Activated CD4-positive, alpha-beta T cell treated with anti-CD3 and anti-CD28 coated beads, Interleukin-2, amount 10 ng/mL, durations not matched to agents 24 days and 14 days (primary cell): ENCODE measurements around the gene CR1. TPM values are rescaled to one million over a fixed set of nuclear protein-coding genes. Genes with fewer than 3 reads are reported as not detected.
"Not testable (repeated sequence)": the region's sequence is repeated elsewhere in the genome, so short reads cannot be mapped to it uniquely, and the experiment has no call there.

Experiments used
- DNase-seq: peaks from one replicate; pipeline ENCODE4 v3.0.0; 2022
- H3K27ac Mint-ChIP-seq: one replicate; pipeline ENCODE4 v1.8.0; 2022; ENCODE audit warnings: mild to moderate bottlenecking, mixed read lengths
- H3K27me3 Mint-ChIP-seq: one replicate; pipeline ENCODE4 v1.8.0; 2022; ENCODE audit warnings: mixed read lengths
- H3K36me3 Mint-ChIP-seq: one replicate; pipeline ENCODE4 v1.8.0; 2022; ENCODE audit warnings: low read depth, mild to moderate bottlenecking, mixed read lengths
- H3K4me1 Mint-ChIP-seq: one replicate; pipeline ENCODE4 v1.8.0; 2021; ENCODE audit warnings: mixed read lengths
- H3K4me3 Mint-ChIP-seq: one replicate; pipeline ENCODE4 v1.8.0; 2022; ENCODE audit warnings: mild to moderate bottlenecking, moderate library complexity, mixed read lengths
- H3K9me3 Mint-ChIP-seq: one replicate; pipeline ENCODE4 v1.8.0; 2021; ENCODE audit warnings: mixed read lengths
- intact Hi-C: fragments of 100-400 bp; cut with micrococcal nuclease; formaldehyde crosslinking; loops from one replicate; pipeline ENCODE4 v1.15.1; 2023
- total RNA-seq: library from RNA; stranded (reverse); gene quantifications from 2 replicates; pipeline ENCODE4 v1.2.3, GENCODE V29; 2022

Gene CR1
- total RNA-seq, 1 donor from 2014 or later: not detected

DNA sequence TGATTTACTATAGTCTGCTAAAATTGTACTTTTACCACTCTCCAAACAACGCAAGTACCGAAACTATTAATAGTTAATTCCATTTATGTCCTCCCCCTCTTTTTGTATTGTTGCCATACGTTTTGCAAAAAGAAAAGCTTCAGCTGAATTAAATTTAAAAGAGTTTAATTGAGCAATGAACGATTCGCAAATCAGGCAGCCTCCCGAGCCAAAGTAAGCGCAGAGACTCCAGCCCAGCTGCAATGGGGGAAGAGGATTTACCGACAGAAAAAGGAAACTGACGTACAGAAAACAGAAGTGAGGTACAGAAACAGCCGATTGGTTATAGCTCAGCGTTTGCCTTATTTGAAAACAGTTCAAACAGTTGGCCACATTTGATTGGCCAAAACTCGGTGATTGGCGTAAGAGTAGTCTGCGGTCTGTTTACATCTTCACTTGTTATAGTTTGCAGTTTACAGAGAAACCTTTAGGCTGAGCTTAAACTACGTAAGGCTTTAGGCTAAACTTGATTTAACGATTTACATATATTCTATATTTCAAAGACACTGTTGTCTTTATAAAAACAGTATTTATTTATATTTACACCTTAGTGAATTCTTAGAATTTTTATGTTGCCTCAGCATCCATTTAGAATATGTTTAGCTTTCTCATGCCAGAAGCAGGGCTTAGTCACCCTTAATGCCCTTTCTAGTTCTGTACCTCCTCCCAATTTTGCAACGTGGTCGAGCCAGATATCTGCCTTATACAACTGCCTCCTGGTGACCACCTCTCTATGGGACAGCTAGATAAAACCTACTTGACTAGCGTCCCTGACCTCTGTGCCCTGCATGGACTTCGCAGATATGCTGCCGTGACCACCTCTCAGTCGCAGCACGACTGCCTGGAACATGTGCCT, 23.8 kb downstream of the CR1 start:
- peak; percentile 51 for DNase-seq
- H3K4me3 Mint-ChIP-seq: no peak overlapping the region
- H3K27ac Mint-ChIP-seq: no peak overlapping the region
- H3K36me3 Mint-ChIP-seq: no peaks in the 10 kb centered on the region
- no peaks in the 10 kb centered on the region for H3K9me3 Mint-ChIP-seq
- H3K4me1 Mint-ChIP-seq: no peaks in the 10 kb centered on the region
- intact Hi-C loops: no loop called here
- peaks cover 19% of the 10 kb centered on the region for H3K27me3 Mint-ChIP-seq

DNA sequence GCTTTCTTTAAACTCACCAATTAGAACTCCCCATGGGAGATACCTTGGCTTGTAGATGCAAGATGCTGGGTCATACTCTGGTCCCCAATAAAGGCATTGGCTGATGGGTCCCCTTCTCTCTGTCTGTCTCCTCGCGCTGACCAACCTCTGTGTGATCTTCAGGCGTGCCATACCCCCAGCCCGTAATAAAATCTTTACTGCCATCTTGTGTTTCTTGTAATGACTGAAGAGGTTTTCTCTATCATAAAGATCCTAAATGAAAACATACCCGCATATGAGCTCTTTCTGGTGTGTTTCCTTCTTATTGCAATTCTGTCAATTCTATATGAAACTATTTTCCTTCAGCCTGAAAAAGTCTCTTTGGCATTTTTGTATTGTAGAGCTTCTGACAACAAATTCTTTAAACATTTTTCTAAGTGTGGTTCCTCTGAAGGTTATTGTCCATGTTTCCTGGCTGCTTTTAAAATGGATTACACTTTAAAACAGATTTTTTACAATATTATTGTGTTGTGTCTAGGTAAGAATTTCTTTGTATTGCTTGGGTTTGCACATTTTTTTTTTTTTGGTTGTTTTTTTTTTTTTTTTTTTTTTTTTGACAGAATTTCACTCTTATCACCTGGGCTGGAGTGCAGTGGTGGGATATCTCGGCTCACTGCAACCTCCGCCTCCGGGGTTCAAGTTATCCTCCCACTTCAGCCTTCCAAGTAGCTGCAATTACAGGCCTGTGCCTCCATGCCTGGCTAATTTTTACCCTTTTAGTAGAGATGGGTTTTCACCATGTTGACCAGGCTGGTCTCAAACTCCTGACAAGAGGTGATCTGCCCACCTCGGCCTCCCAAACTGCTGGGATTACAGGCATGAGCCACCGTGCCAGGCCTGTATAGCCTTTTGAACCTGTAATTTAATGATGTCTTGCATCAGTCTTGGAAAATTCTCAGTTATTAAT, 24.7 kb downstream of the CR1 start:
- H3K27me3 Mint-ChIP-seq: peaks cover 23% of the 10 kb centered on the region
- intact Hi-C loops, H3K4me1 Mint-ChIP-seq, H3K4me3 Mint-ChIP-seq, H3K27ac Mint-ChIP-seq, H3K36me3 Mint-ChIP-seq, DNase-seq, H3K9me3 Mint-ChIP-seq: not testable (repeated sequence)

DNA sequence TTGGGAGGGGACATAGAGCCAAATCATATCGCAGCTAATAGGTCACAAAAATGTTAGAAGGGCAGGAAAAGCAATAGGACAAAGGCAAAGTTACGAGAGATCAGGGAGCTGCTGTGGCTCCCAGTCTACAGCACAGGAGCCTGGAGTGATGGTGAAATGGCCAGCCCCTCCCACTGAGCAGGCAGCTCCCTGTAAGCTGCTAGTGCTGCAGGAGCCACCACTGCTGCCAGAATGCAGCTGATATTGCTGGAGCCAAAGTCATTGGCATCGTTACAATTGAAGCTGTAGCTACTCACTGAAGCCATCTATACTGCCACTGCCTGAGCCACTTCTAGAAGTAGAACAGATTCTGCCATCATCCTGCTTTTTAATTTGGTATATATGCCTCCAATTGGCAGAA, 29.3 kb downstream of the CR1 start:
- peaks cover 11% of the 10 kb centered on the region for H3K27me3 Mint-ChIP-seq
- intact Hi-C loops, H3K36me3 Mint-ChIP-seq, H3K4me3 Mint-ChIP-seq, H3K27ac Mint-ChIP-seq, H3K4me1 Mint-ChIP-seq, H3K9me3 Mint-ChIP-seq: not testable (repeated sequence)
- DNase-seq: peak; percentile 20

DNA sequence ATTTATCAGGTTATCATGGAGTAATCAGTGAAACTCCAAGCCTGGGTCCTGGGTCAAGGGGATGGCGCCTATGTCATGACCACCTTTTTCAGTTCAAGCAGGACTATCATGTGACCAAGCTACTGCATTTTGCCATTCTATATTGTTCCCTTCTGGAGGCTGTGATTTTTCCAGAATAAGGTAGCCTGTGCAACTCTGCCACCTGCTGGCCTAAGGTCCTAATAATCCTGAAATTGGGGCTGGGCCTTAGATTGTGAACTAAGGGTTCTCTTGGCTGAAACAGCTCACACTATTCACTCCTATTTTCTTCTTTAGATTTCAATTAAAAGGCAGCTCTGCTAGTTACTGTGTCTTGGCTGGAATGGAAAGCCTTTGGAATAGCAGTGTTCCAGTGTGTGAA, 32.4 kb downstream of the CR1 start:
- intact Hi-C loops, H3K4me1 Mint-ChIP-seq, H3K4me3 Mint-ChIP-seq, H3K36me3 Mint-ChIP-seq, DNase-seq, H3K27ac Mint-ChIP-seq, H3K9me3 Mint-ChIP-seq, H3K27me3 Mint-ChIP-seq: not testable (repeated sequence)

DNA sequence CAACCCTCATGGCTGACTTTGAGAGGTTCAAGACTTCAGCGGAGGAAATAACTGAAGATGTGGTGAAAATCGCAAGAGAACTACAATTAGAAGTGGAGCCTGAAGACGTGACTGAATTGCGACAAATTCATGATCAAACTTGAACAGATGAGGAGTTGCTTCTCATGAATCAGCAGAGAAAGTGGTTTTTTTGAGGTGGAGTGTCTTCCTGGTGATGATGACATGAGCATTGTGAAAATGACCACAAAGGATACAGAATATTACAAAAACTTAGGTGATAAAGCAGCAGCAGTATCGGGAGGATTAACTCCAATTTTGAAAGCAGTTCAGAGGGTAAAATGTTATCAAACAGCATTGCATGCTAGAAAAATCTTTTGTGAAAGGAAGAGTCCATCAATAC, 40.3 kb downstream of the CR1 start:
- not testable (repeated sequence) for H3K36me3 Mint-ChIP-seq, H3K9me3 Mint-ChIP-seq, DNase-seq

DNA sequence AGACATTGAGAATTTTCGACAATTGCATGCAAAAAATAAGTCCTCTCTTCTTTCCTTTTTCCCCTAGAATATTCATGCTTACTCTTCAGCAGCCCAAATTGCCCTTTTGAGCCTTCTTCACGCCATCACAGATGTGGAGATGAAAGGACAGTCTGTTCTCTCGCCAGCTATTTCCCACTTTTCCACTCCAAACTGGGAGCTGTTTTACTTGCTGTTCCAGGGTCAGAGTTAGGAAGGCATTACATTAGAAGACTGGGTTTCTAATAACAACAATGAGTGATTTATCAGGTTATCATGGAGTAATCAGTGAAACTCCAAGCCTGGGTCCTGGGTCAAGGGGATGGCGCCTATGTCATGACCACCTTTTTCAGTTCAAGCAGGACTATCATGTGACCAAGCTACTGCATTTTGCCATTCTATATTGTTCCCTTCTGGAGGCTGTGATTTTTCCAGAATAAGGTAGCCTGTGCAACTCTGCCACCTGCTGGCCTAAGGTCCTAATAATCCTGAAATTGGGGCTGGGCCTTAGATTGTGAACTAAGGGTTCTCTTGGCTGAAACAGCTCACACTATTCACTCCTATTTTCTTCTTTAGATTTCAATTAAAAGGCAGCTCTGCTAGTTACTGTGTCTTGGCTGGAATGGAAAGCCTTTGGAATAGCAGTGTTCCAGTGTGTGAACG, 50.9 kb downstream of the CR1 start:
- H3K27ac Mint-ChIP-seq, intact Hi-C loops, H3K4me1 Mint-ChIP-seq, H3K27me3 Mint-ChIP-seq, DNase-seq, H3K9me3 Mint-ChIP-seq, H3K4me3 Mint-ChIP-seq, H3K36me3 Mint-ChIP-seq: not testable (repeated sequence)

More for the DNA sequence above, 40.3 kb downstream of the CR1 start:
- H3K4me1 Mint-ChIP-seq, H3K4me3 Mint-ChIP-seq, H3K27me3 Mint-ChIP-seq, intact Hi-C loops, H3K27ac Mint-ChIP-seq: not testable (repeated sequence)

DNA sequence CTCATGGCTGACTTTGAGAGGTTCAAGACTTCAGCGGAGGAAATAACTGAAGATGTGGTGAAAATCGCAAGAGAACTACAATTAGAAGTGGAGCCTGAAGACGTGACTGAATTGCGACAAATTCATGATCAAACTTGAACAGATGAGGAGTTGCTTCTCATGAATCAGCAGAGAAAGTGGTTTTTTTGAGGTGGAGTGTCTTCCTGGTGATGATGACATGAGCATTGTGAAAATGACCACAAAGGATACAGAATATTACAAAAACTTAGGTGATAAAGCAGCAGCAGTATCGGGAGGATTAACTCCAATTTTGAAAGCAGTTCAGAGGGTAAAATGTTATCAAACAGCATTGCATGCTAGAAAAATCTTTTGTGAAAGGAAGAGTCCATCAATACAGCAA, 58.9 kb downstream of the CR1 start:
- H3K4me1 Mint-ChIP-seq, DNase-seq, H3K36me3 Mint-ChIP-seq, H3K27ac Mint-ChIP-seq, H3K27me3 Mint-ChIP-seq, H3K9me3 Mint-ChIP-seq, intact Hi-C loops, H3K4me3 Mint-ChIP-seq: not testable (repeated sequence)

DNA sequence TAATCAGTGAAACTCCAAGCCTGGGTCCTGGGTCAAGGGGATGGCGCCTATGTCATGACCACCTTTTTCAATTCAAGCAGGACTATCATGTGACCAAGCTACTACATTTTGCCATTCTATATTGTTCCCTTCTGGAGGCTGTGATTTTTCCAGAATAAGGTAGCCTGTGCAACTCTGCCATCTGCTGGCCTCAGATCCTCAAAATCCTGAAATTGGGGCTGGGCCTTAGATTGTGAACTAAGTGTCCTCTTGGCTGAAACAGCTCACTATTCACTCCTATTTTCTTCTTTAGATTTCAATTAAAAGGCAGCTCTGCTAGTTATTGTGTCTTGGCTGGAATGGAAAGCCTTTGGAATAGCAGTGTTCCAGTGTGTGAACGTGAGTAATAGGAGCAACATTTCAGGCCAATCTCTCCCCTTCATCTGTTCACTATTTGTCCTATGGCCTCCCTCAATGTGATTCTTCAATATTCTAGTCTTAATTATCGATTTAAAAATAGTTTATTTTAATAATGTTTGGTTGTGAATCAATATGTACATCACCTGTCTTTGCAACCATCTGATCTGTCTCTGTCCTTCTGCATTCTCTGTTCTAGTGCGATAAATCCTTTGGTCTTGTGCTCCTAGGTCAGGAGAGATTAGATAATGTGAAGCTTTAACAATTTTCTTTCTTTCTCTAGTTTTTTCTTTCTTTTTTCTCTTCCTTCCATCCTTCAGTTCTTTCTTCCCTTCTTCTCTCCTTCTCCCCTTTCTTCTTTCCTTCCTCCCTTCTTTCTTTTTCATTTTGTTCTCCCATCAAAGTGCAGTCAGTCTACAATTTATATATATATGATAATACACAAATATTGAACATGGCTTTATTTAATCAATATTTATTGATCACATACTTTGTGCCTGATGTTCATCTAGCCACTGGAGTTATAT, 69.8 kb downstream of the CR1 start:
- H3K4me1 Mint-ChIP-seq: no peaks in the 10 kb centered on the region
- peaks cover 7% of the 10 kb centered on the region for H3K27me3 Mint-ChIP-seq
- intact Hi-C loops: no loop called here
- no peak overlapping the region for H3K27ac Mint-ChIP-seq
- no peaks in the 10 kb centered on the region for H3K9me3 Mint-ChIP-seq
- DNase-seq: peak; percentile 44
- no peaks in the 10 kb centered on the region for H3K36me3 Mint-ChIP-seq
- no peak overlapping the region for H3K4me3 Mint-ChIP-seq

DNA sequence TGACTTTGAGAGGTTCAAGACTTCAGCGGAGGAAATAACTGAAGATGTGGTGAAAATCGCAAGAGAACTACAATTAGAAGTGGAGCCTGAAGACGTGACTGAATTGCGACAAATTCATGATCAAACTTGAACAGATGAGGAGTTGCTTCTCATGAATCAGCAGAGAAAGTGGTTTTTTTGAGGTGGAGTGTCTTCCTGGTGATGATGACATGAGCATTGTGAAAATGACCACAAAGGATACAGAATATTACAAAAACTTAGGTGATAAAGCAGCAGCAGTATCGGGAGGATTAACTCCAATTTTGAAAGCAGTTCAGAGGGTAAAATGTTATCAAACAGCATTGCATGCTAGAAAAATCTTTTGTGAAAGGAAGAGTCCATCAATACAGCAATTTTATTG, 76.0 kb downstream of the CR1 start:
- H3K36me3 Mint-ChIP-seq, intact Hi-C loops, H3K4me1 Mint-ChIP-seq, H3K9me3 Mint-ChIP-seq, H3K4me3 Mint-ChIP-seq, DNase-seq, H3K27ac Mint-ChIP-seq: not testable (repeated sequence)
- H3K27me3 Mint-ChIP-seq: peaks cover 28% of the 10 kb centered on the region

DNA sequence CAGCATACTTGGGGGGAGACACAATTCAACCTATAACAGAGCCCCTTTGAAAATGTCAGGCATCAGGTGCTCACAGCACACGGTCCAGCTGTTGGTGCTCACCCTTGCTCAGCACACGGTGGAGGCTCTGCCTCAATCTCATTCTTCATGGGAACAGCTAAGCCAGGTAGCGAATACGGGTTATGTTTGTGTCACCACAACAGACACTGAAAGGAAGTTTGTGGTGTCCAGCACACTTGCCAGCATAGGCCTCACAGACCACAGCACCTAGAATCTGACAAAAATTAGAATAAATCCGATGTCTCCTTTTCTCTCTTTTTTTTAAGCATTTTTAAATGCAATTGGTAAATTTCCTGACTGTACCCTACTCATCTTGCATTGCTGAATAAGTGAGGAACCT, 77.1 kb downstream of the CR1 start:
- peak; percentile 37 for DNase-seq
- H3K9me3 Mint-ChIP-seq, H3K27ac Mint-ChIP-seq, H3K4me3 Mint-ChIP-seq, intact Hi-C loops, H3K36me3 Mint-ChIP-seq, H3K4me1 Mint-ChIP-seq: not testable (repeated sequence)
- peaks cover 26% of the 10 kb centered on the region for H3K27me3 Mint-ChIP-seq

DNA sequence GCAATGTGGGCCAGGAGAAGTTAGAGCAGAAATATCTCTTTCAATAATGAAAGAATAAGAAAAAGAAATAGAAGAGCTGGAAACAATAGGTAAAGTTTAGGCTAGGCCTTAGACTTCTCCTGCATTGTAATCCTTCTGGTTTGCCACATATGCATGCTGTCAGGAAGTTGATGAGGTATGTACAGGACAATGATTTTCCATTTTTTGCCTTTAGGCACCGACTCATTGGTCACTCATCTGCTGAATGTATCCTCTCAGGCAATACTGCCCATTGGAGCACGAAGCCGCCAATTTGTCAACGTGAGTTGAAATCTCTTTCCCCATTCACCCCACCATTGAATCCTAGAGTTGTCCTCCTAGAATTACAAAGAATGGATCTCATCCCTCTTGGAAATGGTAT, 79.4 kb downstream of the CR1 start:
- H3K27ac Mint-ChIP-seq, H3K4me3 Mint-ChIP-seq, H3K36me3 Mint-ChIP-seq, DNase-seq, H3K9me3 Mint-ChIP-seq, intact Hi-C loops: not testable (repeated sequence)
- Mint-ChIP-seq H3K4me1 (peaks cover 11% of the 10 kb centered on the region), H3K27me3 (peaks cover 26% of the 10 kb centered on the region)

DNA sequence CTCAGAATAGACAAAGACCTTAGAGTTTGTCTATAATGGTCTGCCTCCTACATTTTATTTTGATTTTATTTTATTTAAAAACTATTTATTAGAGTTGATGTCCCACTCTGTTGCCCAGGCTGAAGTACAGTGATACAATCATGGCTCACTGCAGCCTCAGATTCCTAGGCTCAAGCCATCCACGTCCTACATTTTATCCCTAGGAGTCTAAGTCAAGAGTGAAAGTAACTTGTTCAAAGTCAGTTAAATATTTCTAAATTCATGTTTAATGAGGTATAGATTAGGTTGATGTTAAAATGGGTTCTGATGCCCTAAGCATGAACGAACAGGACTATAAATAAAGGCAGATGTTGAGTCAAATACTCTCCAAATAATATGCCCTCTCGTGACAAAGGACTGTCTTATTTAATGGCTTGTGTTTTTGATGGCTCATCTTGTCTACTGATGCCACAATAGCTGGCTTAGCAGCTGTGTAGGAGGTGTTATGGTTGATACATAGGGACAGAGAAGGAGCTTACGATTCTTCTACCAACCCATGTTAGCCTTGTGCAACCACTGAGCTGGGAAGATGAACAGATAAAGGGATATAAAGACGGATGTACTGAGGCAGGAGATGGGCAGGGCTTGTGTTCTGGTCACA, 83.0 kb downstream of the CR1 start:
- Mint-ChIP-seq H3K27me3 (peaks cover 32% of the 10 kb centered on the region), H3K27ac (no peak overlapping the region), H3K4me3 (no peak overlapping the region), H3K9me3 (no peaks in the 10 kb centered on the region), H3K36me3 (no peaks in the 10 kb centered on the region), H3K4me1 (peaks cover 5% of the 10 kb centered on the region)
- intact Hi-C loops: no loop called here
- DNase-seq: peak; percentile 25

DNA sequence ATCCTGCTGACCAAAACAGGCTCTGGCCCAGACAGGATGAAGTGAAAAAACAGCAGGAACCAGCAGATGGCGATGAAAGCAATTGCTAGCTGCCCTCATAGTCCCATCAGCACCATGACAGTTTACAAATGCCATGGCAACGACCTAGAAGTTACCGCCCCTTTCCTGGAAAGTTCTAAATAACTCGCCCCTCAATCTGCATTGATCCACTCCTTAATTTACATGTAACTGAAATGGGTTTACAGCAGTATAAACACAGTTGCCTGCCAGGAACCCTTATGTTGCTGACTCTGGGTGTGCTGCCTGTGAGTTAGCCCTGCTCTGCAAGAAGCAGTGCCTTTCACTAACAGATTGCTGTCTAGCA, 83.5 kb downstream of the CR1 start:
- H3K36me3 Mint-ChIP-seq: no peaks in the 10 kb centered on the region
- peaks cover 5% of the 10 kb centered on the region for H3K4me1 Mint-ChIP-seq
- intact Hi-C loops: no loop called here
- peaks cover 28% of the 10 kb centered on the region for H3K27me3 Mint-ChIP-seq
- H3K27ac Mint-ChIP-seq: no peak overlapping the region
- H3K4me3 Mint-ChIP-seq: no peak overlapping the region
- H3K9me3 Mint-ChIP-seq: no peaks in the 10 kb centered on the region
- DNase-seq: peak; percentile 84
